Endodermal cell (in vitro differentiated cells): Measurements from ENCODE around the gene SSH2. TPM values are rescaled to one million over a fixed set of nuclear protein-coding genes. Genes with fewer than 3 reads are reported as not detected.
A peak's percentile ranks its signal among the peaks of the same experiment; 100 is the strongest.

Experiments used
- DNase-seq: peaks from one replicate; pipeline ENCODE4 v3.0.0-alpha.2; 2017
- H3K27ac ChIP-seq: 2 replicates; pipeline ENCODE4 v1.5.1; 2013; ENCODE audit warnings: mild to moderate bottlenecking, low read depth, low read length, moderate library complexity
- H3K27me3 ChIP-seq: 2 replicates; pipeline ENCODE4 v1.6.1; 2013; ENCODE audit warnings: mild to moderate bottlenecking, low read length, moderate library complexity; ENCODE audit not compliant: insufficient read depth, control insufficient read depth, poor library complexity, severe bottlenecking
- H3K36me3 ChIP-seq: 2 replicates; pipeline ENCODE4 v1.7.0; 2013; ENCODE audit warnings: mild to moderate bottlenecking, low read length, moderate library complexity; ENCODE audit not compliant: control insufficient read depth, insufficient read depth
- H3K4me1 ChIP-seq: one replicate; pipeline ENCODE4 v1.7.0; 2013; ENCODE audit warnings: low read length; ENCODE audit not compliant: control insufficient read depth, insufficient read depth
- H3K4me3 ChIP-seq: 2 replicates; pipeline ENCODE4 v1.5.1; 2013; ENCODE audit warnings: mild to moderate bottlenecking, low read length, moderate library complexity
- H3K9ac ChIP-seq: 2 replicates; pipeline ENCODE4 v1.6.1; 2013; ENCODE audit warnings: mild to moderate bottlenecking, low read length, moderate library complexity; ENCODE audit not compliant: poor library complexity, severe bottlenecking; ENCODE audit errors: extremely low read depth
- H3K9me3 ChIP-seq: 2 replicates; pipeline ENCODE4 v1.6.1; 2013; ENCODE audit warnings: mild to moderate bottlenecking, low read length, moderate library complexity; ENCODE audit not compliant: control insufficient read depth
- H3K27ac Mint-ChIP-seq: 2 replicates; pipeline ENCODE4 v1.8.0; 2020; ENCODE audit warnings: mixed read lengths
- H3K27me3 Mint-ChIP-seq: 2 replicates; pipeline ENCODE4 v1.8.0; 2021; ENCODE audit warnings: mild to moderate bottlenecking, mixed read lengths; ENCODE audit not compliant: insufficient read depth
- H3K36me3 Mint-ChIP-seq: 2 replicates; pipeline ENCODE4 v1.8.0; 2020; ENCODE audit warnings: low read depth, mixed read lengths
- H3K4me1 Mint-ChIP-seq: 2 replicates; pipeline ENCODE4 v1.8.0; 2020; ENCODE audit warnings: mixed read lengths
- H3K4me3 Mint-ChIP-seq: 2 replicates; pipeline ENCODE4 v1.8.0; 2020; ENCODE audit warnings: mild to moderate bottlenecking, moderate library complexity, mixed read lengths
- H3K9me3 Mint-ChIP-seq: 2 replicates; pipeline ENCODE4 v1.8.0; 2020; ENCODE audit warnings: mild to moderate bottlenecking, mixed read lengths
- CTCF ChIP-seq: fragments of 200-600 bp; sonication (generic); conservative IDR thresholded peaks from 2 replicates; pipeline ENCODE4 v1.5.0; 2021; ENCODE audit warnings: antibody characterized with exemption, mild to moderate bottlenecking
- WGBS, 2 experiments: methylation state at CpG; one replicate each; pipeline versions ENCODE4 v1.1.5 to v1.1.7; 2013; ENCODE audit warnings: missing lambda C conversion rate in 2 of 2, mixed read lengths in 1 of 2; ENCODE audit not compliant: insufficient coverage in 1 of 2, insufficient read length in 1 of 2; 5-methylcytosine and 5-hydroxymethylcytosine counted together
- total RNA-seq, 2 donors: library from RNA; stranded (reverse); fragmentation: NEBNext Ultra II Directional in 1 of 2; extraction: Animal tissue kit (Norgen Biotek cat#: 25700) in 1 of 2; gene quantifications; 2 replicates in 1 of 2; 3 replicates in 1 of 2; pipeline ENCODE4 v1.2.1, GENCODE V29; 2021

Gene SSH2
- total RNA-seq, 2 donors from 2014 or later = 11.3 to 13.5 TPM

- no peak overlapping the region for H3K4me3 ChIP-seq
- no peak for TF ChIP-seq CTCF
- DNase-seq = no peak
- H3K4me3 Mint-ChIP-seq = no peak overlapping the region
- peak overlapping the region; percentile 88 for H3K27ac ChIP-seq
- no peak overlapping the region for H3K9ac ChIP-seq
- no peaks in the 10 kb centered on the region for H3K9me3 ChIP-seq
- H3K4me1 Mint-ChIP-seq = peaks cover 2% of the 10 kb centered on the region
- 52 to 56% methylated on average over 8 to 13 of the region's 13 CpGs for WGBS, 2 experiments
- H3K27me3 ChIP-seq = peaks cover 59% of the 10 kb centered on the region
- no peaks in the 10 kb centered on the region for H3K36me3 Mint-ChIP-seq
- H3K9me3 Mint-ChIP-seq = peaks cover 1% of the 10 kb centered on the region
- peaks cover 91% of the 10 kb centered on the region for H3K27me3 Mint-ChIP-seq
- no peaks in the 10 kb centered on the region for H3K4me1 ChIP-seq
- no peaks in the 10 kb centered on the region for H3K36me3 ChIP-seq
- H3K27ac Mint-ChIP-seq = no peak overlapping the region
Observed at GRCh38 chr17:29613856-29614255, 316.2 kb downstream of the SSH2 start.

GRCh38 chr17:29613352-29613837, 316.6 kb downstream of the SSH2 start:
- TF ChIP-seq CTCF = peak; percentile 95
- Histone ChIP-seq H3K4me1 (no peaks in the 10 kb centered on the region), H3K9ac (no peak overlapping the region), H3K27ac (peak overlapping the region; percentile 88), H3K9me3 (no peaks in the 10 kb centered on the region), H3K36me3 (no peaks in the 10 kb centered on the region), H3K27me3 (peaks cover 54% of the 10 kb centered on the region), H3K4me3 (no peak overlapping the region)
- Mint-ChIP-seq H3K4me1 (peaks cover 2% of the 10 kb centered on the region), H3K9me3 (peaks cover 1% of the 10 kb centered on the region), H3K27me3 (peaks cover 86% of the 10 kb centered on the region), H3K27ac (no peak overlapping the region), H3K4me3 (no peak overlapping the region), H3K36me3 (no peaks in the 10 kb centered on the region)
- WGBS, 2 experiments = 11 to 16% methylated on average over 4 to 50 of the region's 50 CpGs
- DNase-seq = peak; percentile 100

- no peaks in the 10 kb centered on the region for H3K4me1 ChIP-seq
- H3K4me3 ChIP-seq = no peak overlapping the region
- Mint-ChIP-seq H3K27ac (no peak overlapping the region), H3K4me3 (no peak overlapping the region), H3K27me3 (peaks cover 79% of the 10 kb centered on the region), H3K4me1 (peaks cover 2% of the 10 kb centered on the region), H3K36me3 (no peaks in the 10 kb centered on the region), H3K9me3 (peaks cover 1% of the 10 kb centered on the region)
- 92% methylated on average over 63 to 85 of the region's 85 CpGs for WGBS, 2 experiments
- H3K9me3 ChIP-seq = no peaks in the 10 kb centered on the region
- H3K9ac ChIP-seq = no peak overlapping the region
- H3K36me3 ChIP-seq = no peaks in the 10 kb centered on the region
- DNase-seq = no peak
- no peak overlapping the region for H3K27ac ChIP-seq
- TF ChIP-seq CTCF = no peak
- H3K27me3 ChIP-seq = peaks cover 47% of the 10 kb centered on the region
Observed at GRCh38 chr17:29612404-29613280, 317.4 kb downstream of the SSH2 start.
